ENCODE measurements around the gene BABAM1.

The BABAM1 gene

DNA sequence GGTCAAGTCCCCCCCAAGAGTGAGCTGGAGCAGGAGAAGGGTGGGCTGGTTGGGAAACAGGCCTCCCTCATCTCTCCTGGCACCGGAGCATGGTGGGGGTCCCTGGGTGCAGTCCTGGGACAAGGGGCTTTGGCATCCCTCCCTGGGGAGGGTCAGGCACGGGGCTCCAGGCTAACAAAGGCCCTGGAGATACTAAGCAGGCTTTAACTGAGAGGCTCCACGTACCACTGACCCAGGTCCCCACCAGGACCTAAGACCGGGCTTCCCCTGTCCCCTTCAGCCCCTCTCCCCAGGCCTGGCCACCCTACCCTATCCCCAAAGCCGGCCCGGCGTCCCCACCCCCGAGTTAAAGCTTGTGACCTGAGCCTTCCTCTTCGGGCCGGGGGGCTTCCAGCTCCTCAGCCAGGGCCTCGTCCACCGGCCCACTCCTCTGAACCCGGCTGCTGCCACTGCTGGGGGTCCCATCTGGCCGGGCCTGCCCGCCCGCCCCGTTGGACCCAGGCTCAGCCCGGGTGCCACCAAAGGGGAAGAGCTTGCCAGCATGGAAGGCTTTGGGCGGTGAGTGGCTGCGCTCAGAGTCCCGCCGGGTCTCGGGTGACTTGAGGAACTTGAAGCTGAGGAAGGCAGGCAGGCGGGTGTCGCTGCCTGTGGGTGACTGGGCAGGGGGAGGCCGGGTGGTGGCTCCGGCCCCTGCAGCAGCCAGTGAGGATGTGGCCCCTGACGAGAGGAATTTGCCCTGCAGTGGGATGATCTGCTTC is 57.3 kb downstream of the BABAM1 start:
- Histone ChIP-seq H3K27ac (no peak overlapping the region), H3K4me3 (ENCODE audit: low read depth, low read length) (no peak overlapping the region), H3K9me3 (ENCODE audit: severe bottlenecking) (no peaks in the 10 kb centered on the region), H3K36me3 (peaks cover 55% of the 10 kb centered on the region), H3K27me3 (ENCODE audit: insufficient read depth, low read depth, severe bottlenecking) (no peaks in the 10 kb centered on the region)
- no peak for DNase-seq
- TF ChIP-seq, protein P1, sequence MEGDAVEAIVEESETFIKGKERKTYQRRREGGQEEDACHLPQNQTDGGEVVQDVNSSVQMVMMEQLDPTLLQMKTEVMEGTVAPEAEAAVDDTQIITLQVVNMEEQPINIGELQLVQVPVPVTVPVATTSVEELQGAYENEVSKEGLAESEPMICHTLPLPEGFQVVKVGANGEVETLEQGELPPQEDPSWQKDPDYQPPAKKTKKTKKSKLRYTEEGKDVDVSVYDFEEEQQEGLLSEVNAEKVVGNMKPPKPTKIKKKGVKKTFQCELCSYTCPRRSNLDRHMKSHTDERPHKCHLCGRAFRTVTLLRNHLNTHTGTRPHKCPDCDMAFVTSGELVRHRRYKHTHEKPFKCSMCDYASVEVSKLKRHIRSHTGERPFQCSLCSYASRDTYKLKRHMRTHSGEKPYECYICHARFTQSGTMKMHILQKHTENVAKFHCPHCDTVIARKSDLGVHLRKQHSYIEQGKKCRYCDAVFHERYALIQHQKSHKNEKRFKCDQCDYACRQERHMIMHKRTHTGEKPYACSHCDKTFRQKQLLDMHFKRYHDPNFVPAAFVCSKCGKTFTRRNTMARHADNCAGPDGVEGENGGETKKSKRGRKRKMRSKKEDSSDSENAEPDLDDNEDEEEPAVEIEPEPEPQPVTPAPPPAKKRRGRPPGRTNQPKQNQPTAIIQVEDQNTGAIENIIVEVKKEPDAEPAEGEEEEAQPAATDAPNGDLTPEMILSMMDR (IDR thresholded peaks at IDR 0.05; ENCODE audit: low read depth, low read length) = no peak

DNA sequence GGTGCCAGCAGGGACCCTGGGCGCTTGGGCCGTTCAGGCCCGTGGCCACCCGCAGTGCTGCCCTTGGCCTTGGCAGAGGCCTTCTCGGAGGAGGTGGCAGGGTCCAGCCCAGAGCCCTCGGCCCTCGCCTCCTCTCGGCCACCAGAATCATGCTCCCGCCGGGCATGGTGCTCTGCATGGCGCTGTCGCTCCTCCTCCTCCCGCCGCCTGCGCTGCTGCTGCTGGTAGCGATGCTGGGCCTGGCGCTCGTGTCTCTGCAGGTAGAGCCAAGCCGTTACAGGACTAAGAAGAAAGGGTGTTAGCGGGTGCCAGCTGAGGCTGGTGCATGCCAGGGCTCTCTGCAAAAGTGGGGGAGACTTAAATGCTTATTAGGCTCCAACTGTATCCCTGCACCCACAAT is 57.9 kb downstream of the BABAM1 start:
- no peak overlapping the region for H3K4me3 ChIP-seq (ENCODE audit: low read depth, low read length)
- TF ChIP-seq, protein P1 (IDR thresholded peaks at IDR 0.05; ENCODE audit: low read depth, low read length) = no peak
- no peaks in the 10 kb centered on the region for H3K9me3 ChIP-seq (ENCODE audit: severe bottlenecking)
- no peak overlapping the region for H3K27ac ChIP-seq
- DNase-seq = no peak
- H3K36me3 ChIP-seq = peaks cover 54% of the 10 kb centered on the region
- no peaks in the 10 kb centered on the region for H3K27me3 ChIP-seq (ENCODE audit: insufficient read depth, low read depth, severe bottlenecking)

DNA sequence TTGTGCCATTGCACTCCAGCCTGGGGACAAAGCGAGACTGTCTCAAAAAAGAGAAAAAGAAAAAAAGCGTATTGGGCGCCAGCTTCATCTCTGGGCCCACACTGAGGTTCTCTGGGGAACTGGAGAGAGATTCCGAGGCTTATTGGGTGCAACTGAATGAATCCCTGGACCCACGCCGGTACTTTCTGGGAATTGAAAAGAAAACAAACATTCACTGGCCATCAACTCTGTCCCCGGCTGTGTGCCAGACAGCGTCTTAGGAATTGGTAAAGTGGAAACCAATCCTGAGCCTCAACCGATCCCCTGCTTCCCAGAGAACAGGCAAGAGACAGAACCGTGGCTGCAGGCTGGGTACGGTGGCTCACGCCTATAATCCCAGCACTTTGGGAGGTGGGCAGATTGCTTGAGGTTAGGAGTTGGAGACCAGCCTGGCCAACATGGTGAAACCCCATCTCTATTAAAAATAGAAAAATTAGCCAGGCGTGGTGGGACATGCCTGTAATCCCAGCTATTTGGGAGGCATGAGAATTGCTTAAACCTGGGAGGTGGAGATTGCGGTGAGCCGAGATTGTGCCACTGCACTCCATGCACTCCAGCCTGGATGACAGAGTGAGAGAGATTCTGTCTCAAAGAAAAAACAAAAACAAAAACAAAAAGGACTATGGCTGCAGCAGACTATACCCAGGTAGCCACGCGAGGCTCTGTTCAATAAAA is 58.8 kb downstream of the BABAM1 start:
- TF ChIP-seq, protein P1 (IDR thresholded peaks at IDR 0.05; ENCODE audit: low read depth, low read length) = no peak
- H3K9me3 ChIP-seq (ENCODE audit: severe bottlenecking) = no peaks in the 10 kb centered on the region
- no peak for DNase-seq
- H3K27me3 ChIP-seq (ENCODE audit: insufficient read depth, low read depth, severe bottlenecking) = no peaks in the 10 kb centered on the region
- H3K36me3 ChIP-seq = peaks cover 53% of the 10 kb centered on the region
- no peak overlapping the region for H3K27ac ChIP-seq
- no peak overlapping the region for H3K4me3 ChIP-seq (ENCODE audit: low read depth, low read length)

DNA sequence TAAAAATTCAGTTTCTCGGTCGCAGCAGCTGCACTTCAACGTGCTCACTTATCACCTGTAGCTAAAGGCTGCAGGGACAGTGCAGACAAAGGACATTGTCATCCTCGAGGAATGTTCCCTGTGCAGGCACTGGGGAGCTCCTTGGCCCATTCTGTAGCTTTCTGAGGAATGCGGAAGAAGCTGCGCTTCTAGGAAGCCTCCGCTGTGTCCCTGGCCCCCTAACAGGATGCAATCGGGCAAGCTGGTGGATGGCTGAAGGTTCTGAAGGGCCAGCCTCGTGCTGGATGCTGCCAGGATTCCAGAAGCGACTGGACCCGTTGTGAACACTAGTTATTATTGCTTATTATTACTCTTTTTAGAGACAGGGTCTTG is 59.3 kb downstream of the BABAM1 start:
- TF ChIP-seq, protein P1 (IDR thresholded peaks at IDR 0.05; ENCODE audit: low read depth, low read length) = no peak
- no peak overlapping the region for H3K4me3 ChIP-seq (ENCODE audit: low read depth, low read length)
- H3K27ac ChIP-seq = no peak overlapping the region
- peaks cover 49% of the 10 kb centered on the region for H3K36me3 ChIP-seq
- H3K9me3 ChIP-seq (ENCODE audit: severe bottlenecking) = no peaks in the 10 kb centered on the region
- no peak for DNase-seq
- H3K27me3 ChIP-seq (ENCODE audit: insufficient read depth, low read depth, severe bottlenecking) = no peaks in the 10 kb centered on the region

DNA sequence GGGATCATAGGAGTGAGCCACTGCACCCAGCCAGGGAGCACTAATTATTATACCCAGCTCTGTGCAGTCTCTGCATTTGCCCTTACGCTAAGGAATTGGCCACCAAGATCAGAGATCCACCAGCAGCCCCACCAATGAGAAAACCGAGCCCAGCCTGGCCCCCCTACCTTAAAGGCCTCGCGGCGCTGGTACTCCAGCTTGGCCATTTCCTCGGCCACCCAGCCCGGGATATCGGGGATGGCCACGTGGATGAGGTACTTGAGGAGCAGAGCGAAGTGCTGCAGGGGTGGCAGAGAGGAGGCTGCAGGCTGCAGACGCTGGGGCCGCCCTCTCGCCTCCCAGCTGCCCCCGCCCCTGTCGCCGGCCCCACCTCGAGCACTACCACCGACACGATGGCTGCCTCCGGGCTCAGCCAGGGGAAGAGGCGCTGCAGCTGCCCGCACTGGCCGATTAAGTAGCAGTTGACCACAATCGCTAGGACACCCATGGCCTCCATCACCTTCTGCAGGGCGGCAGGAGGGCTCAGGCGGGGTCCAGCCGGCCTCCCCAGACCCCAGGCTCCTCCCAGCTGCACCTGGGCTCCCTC is 59.9 kb downstream of the BABAM1 start:
- Histone ChIP-seq H3K27me3 (ENCODE audit: insufficient read depth, low read depth, severe bottlenecking) (no peaks in the 10 kb centered on the region), H3K27ac (no peak overlapping the region), H3K4me3 (ENCODE audit: low read depth, low read length) (no peak overlapping the region), H3K36me3 (peaks cover 47% of the 10 kb centered on the region), H3K9me3 (ENCODE audit: severe bottlenecking) (no peaks in the 10 kb centered on the region)
- no peak for DNase-seq
- TF ChIP-seq, protein P1 (IDR thresholded peaks at IDR 0.05; ENCODE audit: low read depth, low read length) = no peak

Data from WERI-Rb-1 (cell line).